Activated gamma-delta T cell (primary cell): Measurements from ENCODE around the gene ITPR3.
"Not testable (repeated sequence)": the region's sequence is repeated elsewhere in the genome, so short reads cannot be mapped to it uniquely, and the experiment has no call there.

ENCODE experiments used
- DNase-seq: peaks from one replicate; lab custom pipeline; 2025; lab: John Stamatoyannopoulos, UW

The ITPR3 gene

DNA sequence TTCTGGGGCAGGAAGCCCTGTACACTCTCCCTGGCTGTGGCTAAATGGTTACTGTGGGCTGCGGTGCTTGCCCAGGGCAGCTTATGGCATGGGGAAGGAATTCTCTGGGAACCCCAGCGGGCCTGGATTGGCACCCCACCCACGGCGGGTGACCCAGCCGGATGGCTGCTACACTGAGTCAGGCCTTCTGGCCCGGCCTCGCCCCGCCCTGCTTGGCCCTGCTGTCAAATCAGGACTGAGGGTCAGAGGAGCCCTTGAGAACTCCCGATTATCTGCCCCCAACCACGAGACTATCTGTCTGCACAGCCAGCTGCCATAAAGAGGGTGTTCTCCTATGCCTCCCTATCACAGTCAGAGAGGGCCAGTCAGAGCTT is 7.3 kb upstream of the ITPR3 start:
- DNase-seq, result no peak

DNA sequence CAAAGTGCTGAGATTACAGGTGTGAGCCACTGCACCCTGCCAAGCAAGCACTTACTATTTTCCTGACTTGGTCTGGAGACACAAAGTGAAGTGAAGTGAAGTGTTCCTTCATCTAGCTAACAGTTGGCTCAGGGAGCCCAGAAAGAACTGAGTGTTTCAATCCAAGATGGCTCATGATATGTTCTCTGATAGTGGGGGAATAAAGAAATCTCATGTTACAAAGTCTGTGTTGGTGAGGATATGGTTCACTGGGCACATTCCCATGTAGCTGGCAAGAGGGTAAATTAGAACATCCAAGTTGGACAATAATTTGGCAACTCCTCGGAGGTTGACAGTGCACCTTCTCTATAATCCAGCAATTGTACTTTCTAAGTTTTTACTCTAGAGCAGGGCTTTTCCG is 5.0 kb upstream of the ITPR3 start:
- no peak for DNase-seq

DNA sequence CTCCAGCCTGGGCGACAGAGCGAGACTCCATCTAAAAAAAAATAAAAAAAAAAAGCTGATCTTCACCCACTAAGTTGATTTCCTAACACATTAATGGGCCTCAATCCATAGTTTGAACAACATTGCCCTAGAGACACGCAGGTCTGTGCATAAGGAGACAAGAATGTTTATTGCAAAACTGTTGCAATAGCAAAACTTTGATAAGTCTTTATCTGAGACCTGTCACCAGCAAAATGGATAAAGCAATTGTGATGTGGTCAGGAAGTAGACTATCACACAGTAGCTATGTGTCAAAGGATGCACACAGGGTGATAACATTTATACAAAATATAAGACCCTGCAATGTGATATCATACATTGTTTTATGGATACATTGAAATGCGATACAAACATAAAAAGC is 4.2 kb upstream of the ITPR3 start:
- no peak for DNase-seq

DNA sequence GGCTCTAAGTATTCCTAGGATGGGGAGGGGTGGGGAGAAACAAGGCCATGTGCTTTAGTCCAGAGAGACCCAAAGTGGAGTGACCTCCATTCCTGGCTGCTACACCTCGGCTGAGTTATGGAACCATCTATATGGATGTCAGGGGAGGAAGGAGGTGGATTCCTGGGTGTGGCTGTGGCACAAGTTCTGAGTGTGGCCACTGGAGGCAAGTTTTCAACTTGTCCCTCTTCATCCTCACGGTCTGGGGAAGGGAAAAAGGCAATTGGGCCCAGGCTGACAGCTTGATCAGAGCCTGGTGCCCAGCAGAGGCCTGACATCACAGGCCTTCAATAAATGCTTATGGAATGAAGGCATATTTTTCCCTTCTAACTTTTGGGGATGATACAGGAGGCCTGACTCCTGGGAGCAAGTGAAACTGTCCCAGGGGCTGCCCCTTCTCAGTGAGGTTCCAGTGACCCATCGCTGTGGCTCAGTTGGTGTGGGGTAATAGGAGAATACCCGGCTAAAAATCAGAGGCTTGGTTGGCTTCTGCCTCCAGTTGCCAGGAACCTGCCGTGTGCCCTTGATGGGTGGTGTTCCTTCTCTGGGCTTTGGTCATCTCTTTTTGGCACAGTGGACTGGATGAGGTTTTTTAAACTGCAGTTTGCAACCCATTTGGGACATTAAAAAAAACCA is 1.8 kb upstream of the ITPR3 start:
- DNase-seq, result no peak

DNA sequence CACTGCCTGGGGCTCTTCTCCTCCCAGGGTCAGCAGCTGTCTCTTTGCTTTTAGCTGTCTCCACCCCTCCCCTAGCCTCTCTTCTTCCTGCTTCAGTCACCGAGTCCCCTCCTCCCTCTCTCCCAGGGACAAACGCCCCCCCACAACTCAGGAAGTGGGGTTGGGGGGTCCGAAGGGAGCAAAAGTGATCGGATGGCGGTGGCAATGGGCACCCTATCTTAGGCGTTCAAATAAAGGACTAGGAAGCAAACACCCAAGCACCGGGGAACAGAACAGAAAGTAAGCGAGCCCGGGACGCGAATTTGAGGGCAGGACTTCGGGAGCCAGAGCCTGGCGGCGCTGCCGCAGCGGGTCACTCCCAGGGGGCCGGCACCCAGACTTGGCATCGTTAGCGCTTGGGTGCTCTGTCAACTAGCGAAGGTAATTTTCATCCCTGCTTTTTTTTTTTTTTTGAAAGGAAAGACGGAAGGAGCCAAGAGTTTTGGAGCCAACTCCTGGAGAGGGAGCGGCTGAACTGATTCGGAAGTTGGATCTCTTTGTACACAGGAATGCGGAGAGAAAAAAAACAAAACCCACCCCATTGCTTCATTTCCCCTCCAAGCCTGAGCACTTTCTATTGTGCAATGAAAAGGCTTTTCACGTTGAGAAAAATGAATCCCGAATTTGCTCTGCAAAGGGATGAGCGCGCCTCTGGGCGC is 815 bp upstream of the ITPR3 start:
- DNase-seq, result no peak

DNA sequence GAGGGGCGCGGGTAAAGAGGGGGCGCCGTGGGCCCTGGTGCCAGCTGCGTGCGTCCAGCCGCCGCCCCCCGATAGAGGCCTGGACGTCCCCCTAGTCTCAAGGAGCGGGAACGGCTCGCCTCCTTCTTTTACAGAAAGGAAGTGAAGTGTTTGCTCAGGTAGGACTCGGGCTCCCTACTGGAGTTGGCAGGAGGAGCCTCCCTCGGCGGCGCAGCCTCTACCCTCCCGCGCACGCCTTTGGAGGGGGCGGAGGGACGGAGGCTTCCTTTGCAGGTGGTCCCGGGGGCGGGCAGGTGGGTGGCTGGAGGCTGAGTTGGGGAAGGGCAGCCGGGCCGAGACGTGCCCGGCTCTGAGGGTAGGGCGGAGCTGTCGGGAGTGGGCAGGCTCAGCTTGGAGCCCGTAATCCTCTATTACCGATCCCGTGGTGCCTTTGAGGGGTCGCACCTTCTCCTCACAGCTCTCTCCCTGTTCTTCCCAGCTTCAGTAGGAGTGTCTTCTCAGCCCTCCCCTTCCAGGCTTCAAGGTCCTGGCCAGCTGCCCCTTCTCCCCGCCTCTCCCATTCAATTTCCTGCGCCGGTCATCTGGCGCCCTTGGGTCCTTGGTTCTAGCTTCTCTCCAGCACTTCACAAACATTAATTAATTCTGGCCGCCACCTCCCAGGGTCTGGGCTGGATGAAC is 728 bp downstream of the ITPR3 start:
- peak; percentile 21 for DNase-seq

DNA sequence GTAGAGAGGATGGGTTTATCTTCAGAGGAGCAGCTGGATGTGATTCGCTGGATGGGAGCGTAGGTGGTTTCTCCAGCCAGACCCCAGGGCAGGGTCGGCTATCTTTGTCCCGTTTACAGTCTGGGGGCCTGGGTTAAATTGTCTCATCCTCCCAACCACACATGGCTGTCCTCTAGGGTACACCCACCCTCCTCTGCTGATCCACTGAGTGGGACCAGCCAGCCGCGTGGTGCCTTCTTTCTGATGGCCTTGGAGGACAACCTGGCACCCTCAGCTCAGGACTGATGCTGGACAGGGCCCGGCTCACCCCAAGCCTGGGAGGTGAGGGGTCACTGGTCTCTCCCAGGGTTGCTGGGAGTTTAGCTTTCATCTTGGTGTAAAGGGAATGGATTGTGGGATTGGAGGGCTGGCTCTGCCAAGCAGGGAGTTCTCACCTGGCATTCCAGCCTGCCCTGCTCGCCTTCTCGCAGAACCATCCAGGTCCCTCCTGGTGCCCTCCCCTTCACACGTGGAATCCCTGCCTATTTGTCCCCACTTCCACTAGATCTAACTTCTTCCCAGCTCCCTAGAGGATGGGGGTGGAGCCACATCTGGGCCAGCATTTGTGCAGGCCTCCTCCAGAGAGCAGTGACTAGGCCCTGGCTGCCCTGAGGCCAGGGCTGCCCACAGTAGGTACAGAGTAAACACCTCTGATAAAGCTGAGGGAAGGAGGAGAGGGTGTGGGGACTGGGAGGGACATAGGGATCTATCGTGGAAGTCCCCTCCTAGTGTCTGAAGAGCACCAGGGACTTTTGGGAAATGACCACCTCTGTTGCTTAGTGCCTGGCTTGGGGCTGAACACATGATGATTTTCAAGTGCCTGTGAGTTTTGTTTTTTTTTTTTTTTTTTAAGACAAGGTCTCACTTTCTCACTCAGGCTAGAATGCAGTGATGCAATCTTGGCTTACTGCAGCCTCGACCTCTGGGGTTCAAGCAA is 1.6 kb downstream of the ITPR3 start:
- no peak for DNase-seq

DNA sequence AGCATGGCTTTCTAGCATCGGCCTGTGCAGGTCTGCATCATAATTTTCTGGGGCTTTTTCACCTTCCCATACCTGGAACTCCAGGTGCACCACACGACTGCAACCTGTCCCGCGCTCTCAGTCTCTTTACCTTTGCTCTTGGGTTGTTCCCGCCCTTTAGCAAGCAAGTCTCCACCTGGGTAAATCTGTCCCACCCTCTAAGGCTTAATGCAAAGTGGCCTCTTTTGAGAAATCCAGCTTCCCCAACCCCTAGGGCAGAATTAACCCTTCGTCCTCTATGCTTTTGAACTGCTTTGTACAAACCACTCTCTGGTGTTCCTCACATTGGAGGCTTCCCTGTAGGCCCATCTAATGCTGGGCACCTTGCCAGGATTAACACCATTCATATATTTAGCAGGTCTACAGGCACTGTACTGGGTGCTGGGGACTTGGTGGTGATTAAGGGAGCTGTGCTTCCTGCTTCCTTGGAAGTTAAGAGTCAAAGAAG is 2.8 kb downstream of the ITPR3 start:
- no peak for DNase-seq

DNA sequence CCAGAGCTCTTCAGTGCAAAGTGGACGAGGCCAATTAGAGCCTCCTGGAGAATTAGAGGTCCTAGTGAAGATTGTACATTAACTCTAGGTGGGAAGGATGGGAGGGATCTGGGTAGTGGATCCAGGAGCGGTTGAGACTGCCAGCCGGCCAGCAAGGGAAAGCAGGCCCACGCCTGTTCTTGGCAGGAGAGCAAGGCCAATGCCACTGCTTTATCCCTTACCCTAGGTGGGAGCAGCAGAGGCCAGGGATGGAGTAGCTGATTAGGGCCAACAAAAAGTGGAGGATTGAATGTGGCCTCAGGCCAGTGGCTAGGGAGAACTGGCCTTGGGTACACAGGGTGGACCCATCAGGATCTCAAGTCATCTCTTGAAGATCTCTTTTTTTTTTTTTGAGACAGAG is 3.7 kb downstream of the ITPR3 start:
- DNase-seq, result no peak

DNA sequence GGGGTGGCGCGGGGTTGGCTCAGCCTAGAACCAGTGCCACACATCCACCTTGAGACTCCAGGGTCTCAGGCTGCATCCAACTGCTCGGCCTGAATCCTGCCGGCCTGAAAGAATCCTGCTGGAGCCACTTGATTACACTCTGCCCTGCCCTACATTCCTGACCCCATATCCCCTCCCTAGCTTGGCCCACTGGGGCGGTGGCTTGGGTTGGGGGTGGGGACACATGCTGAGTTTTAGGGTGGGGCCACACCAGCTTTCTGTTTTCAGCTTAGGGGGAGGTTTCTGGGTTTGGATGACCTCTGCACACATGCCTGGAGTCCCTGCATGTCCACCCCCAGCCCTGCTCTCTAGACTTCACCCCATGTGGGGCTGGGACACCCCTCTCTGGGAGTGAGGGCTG is 6.8 kb downstream of the ITPR3 start:
- no peak for DNase-seq

DNA sequence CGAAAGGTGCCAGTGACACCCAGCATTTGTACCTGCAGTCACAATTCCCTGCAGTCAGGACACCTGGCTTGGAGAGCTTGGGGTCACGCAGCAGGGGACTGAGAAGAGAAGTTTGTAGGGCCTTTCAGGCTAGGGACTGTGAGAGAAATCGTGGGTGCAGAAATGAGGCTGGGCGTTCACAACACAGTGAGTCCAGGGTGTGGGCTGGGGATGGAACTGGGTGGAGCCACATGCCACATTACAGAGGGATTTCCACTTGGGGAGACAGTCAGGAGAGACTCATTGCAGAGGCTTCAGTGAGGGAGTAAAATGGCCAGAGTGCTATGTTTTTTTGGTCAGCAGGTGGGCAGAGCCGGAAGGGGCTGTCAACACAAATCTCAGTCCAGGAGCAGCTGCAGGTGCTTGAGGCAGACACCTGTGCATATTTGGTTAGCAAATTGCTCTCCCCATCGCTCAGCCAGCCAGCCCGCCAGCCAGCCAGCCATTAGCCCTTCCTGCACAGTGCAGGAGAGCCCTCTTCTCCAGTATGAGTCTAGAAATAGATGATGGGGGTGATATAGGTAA is 7.4 kb downstream of the ITPR3 start:
- DNase-seq, result no peak

DNA sequence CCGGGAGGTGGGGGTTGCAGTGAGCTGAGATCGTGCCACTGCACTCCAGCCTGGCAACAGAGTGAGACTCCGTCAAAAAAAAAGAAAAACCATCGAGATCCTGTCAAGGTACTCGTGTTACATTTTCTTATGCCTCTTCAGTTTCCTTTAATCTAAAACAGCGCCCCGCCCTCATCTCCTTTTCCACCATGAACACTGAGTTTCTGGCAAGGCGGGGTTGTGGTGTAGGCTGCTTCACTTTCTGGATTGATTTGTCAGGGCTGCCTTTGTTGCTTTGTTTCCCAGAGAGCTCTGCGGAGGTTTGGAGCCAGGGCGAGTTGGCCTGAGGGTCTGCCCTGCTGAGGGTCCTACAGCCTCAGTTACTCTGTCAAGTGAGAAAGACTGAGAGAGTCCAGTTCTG is 8.9 kb downstream of the ITPR3 start:
- no peak for DNase-seq

DNA sequence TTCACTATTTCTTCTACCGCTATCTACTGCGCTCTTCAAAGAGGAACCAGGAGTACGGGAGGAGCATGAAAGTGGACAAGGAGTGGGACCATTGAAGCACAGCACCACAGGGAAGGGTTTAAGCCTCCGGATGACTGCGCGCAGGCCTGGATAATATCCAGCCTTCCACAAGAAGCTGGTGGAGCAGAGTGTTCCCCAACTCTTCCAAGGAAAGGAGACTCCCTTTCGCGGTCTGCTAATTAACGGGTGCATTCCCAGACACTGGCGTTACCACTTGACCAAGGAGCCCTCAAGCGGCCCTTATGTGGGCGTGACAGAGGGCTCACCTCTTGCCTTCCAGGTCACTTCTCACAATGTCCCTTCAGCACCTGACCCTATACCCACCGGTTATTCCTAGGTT is 10.4 kb downstream of the ITPR3 start:
- DNase-seq, result not testable (repeated sequence)

DNA sequence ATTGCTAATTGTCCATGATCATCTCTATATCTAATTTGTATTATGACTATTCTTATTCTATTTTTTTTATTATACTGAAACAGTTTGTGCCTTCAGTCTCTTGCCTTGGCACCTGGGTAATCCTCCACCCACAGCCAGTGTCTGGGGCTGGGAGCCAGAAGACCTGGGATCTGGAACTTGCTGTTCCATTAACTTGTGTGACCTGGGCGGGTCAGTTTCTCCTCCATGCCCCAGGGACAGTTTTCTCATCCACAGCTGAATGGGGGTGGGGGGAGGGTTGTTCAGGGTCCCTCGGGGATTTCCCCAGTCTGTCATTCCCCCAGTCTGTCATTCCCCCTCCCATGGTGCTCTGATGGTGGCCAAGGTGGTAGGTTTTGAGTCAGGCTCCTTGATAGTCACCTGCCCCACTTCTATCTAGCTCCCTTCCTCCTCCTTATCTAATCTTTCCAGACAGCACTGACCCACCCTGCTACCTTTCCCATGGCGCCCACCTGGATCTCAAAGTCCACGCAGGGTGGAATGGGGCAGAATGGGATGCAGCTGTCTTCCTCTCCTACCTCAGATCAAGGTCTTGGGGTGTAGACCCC is 10.9 kb downstream of the ITPR3 start:
- DNase-seq, result no peak

DNA sequence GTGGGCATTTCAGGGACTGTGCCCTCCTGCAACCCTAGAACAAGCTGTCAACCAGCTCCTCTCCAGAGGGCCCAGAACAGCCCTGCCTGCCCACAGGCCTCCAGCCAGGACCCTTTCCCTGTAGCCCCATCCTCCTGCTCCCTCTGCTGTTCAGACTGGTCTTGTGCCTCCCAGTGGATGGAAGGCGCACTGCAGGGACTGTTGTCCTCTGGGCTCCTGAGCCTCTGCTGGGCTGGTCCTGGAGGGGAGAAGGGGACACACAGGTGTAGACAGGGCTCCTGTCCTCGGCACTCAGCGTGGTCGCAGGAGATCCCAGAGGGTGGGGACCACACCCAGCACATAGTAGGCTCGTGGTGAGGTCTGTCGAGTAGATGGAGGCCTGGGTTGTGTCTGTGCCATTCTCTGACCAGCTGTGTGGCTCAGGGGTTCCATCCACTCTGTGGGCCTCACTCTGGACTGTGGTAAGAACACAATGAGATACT is 11.5 kb downstream of the ITPR3 start:
- DNase-seq, result no peak

DNA sequence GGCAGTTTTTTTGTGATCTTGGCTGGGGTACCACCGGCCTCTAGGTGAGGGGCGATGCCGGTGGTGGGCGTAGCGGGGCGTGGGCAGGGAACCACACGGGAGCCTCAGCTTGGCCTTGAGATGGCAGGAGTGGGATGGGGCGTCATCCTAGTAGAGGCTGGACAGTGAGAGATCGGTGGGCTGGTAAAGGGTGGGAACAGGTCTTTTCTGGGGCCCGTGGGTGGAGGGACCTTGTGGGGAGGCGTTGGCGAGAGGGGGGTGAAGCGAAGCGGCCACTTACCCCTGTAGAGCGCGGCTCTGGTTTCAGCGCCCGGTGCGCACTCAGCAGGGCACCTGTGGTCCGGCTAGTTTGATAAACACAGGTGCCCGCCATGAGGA is 12.0 kb downstream of the ITPR3 start:
- DNase-seq, result no peak

DNA sequence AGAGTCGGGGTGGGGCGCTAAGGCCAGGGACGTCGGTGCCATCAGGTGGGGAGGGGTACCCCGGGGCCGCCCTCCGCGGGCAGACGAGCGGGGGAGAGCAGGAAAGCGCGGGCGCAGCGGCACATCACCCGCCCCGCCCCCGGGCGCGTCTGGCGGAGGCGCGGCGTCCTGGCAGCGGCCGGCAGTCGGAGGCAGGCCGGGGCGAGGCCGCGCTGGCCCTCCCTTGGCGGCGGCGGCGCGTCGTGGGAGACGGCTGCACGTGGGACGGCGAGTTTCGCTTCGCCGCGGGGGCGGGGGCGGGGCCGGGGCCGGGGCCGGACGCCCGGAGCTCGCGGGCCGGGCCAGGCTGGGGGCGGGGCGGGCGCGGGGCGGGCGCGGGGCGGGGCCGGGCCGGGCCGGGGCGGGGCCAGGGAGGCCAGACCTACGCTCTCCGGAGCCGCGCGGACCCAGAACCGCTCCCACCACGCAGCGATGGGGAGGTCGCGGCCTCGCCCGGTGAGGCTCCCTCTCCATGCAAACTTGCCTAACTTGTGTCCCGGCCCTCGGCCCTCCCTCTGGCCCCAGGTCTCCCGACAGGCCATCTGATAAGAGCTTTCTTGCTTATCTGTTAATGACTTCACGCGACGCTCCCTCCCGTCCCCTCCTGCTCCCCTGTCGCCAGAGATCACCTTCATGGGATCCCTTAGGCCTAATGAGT is 12.5 kb downstream of the ITPR3 start:
- peak; percentile 64 for DNase-seq

DNA sequence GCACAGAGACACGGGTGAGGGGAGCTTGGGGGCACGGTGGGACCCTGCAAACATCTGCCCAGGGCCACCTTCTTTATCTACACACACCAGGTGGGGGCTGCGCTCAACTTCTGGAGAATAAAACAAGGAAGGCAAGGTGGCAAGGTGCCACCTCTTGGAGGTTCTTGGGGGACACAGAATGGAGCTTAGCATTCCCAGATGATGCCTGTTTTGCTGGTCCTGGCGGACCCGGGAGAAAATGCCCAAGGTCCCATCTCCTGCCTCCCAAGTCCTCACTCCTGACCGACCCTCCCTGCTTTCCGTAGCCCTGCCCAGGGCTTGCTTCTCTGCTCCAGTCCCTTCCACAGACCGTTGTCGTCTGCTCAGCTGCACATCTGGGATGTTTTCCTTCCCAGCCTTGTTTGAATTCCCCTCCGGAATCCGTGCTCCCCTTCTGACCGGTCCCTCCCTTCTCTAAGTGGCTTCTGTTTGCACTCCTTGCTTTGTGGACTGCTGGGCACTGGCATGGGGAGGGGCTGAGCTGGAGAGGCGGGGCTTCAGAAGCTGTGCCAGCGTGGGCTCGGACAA is 13.1 kb downstream of the ITPR3 start:
- no peak for DNase-seq

DNA sequence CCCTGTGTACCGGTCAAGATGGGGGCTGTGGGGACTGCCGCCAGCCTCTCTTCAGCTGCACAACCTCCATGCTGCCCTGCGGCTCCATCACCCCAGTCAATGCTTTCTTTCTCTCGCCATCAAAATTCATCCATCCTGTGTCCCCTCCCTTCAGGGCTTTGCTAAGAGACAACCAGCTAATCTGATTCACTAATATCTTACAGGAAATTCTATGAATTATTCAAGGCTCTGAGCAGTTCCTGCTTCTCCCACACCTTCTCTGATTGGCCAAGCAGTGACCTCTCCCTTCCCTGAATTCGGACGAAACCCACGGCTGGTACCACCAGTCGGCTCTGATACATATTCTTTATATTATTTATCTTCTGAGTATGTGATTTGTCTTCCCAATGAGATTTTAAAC is 13.8 kb downstream of the ITPR3 start:
- no peak for DNase-seq

DNA sequence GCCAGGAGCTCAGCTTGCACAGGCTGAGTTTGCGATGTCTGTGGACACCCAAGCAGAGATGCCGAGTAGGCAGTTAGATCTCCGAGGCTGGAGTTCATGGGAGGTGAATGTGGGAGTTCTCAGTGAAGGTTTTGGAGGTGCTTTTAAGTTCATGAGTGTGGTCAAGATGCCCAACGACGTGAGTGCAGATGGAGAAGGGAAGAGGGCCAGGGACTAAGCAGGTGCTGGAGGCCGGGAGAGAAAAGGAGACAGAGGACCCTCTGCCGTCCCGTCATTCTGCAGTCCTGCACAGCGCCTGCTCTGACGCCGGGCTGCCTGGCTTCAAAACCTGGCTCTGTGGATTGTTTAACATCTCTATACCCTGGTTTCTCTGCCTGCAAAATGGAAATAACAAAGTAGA is 15.5 kb downstream of the ITPR3 start:
- no peak for DNase-seq
